Measurements from ENCODE around the gene TMEM151B. TPM values are rescaled to one million over a fixed set of nuclear protein-coding genes. Genes with fewer than 3 reads are reported as not detected.

The TMEM151B gene
- total and polyA plus RNA-seq, 2 donors (not counting 1 experiment from before 2014, with no cell fraction given) = 0.01 to 0.10 TPM

DNA sequence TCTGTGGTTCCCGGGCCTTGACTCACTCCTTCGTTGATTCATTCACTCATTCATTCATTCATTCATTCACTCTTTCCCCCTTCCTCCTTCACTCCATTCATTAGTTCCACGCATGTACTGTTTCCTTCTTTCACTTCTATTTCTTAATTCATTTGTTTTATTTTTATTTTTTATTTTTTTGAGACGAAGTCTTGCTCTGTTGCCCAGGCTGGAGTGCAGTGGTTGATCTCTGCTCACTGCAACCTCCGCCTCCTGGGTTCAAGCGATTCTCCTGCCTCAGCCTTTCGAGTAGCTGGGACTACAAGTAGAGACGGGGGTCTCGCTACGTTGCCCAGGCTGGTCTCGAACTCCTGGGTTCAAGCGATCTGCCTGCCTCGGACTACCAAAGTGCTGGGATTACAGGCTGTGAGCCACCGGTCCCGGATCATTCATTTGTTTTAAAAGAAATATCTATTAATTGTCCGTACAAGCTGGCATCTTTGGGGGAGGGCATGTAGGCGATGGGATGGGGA is 4.5 kb upstream of the TMEM151B start:
- Histone ChIP-seq H4K20me1 (ENCODE audit: control insufficient read depth, insufficient read depth, low read length, poor library complexity, severe bottlenecking) (peaks cover 27% of the 10 kb centered on the region), H3K4me3 (ENCODE audit: control extremely low read depth in 1 of 5, extremely low read depth in 1 of 5, insufficient read depth in 1 of 5, low read depth in 2 of 5, low read length in 4 of 5) (peak overlapping the region in 4 of 5 experiments; percentile 36 to 98 (median 98)), H3K4me2 (replicated peaks; ENCODE audit: low read depth, low read length, poor library complexity, severe bottlenecking) (peak overlapping the region; percentile 95), H2AFZ (ENCODE audit: insufficient read depth, low read depth, low read length, poor library complexity, severe bottlenecking) (no peak overlapping the region), H3K9me3 (ENCODE audit: control extremely low read depth in 1 of 3, control insufficient read depth in 2 of 3, insufficient read depth in 1 of 3, low read length in 2 of 3) (no peaks in the 10 kb centered on the region), H3K9ac (ENCODE audit: low read length) (peak overlapping the region; percentile 93), H3K27me3 (replicated peaks in 1 of 4; ENCODE audit: control extremely low read depth in 1 of 4, control insufficient read depth in 3 of 4, insufficient read depth in 4 of 4, low read length in 3 of 4) (peaks cover 0 to 13% (median 4%) of the 10 kb centered on the region in 4 experiments), H3K27ac (ENCODE audit: low read length in 2 of 2) (peak overlapping the region; percentile 96 to 98), H3K4me1 (ENCODE audit: control insufficient read depth in 2 of 2, insufficient read depth in 2 of 2, low read length in 2 of 2) (peaks cover 42 to 56% of the 10 kb centered on the region in 2 donors), H3K79me2 (ENCODE audit: control insufficient read depth, insufficient read depth, low read length) (peaks cover 41% of the 10 kb centered on the region), H3K36me3 (replicated peaks in 1 of 2; ENCODE audit: control extremely low read depth in 1 of 2, control insufficient read depth in 1 of 2, extremely low read depth in 1 of 2, insufficient read depth in 2 of 2, low read length in 1 of 2) (peaks cover 1 to 23% of the 10 kb centered on the region in 2 experiments)
- Mint-ChIP-seq H3K4me1 (peaks cover 63% of the 10 kb centered on the region), H3K4me3 (peak overlapping the region; percentile 100), H3K9me3 (ENCODE audit: insufficient read depth) (no peaks in the 10 kb centered on the region), H3K27me3 (peaks cover 8% of the 10 kb centered on the region), H3K27ac (peak overlapping the region; percentile 100)
- intact Hi-C loops (cut with micrococcal nuclease) = loop anchor here (1.0 to 5.0 kb wide), 4 partner anchors 8 to 122 kb away; partner anchors contain the start of genes AARS2, CDC5L and SLC35B2
- DNase-seq (no peak), ATAC-seq (ENCODE audit: low read depth) (no peak)
- ChIA-PET CTCF (interaction anchor here (2.3 to 5.5 kb wide), 3 partner anchors 10 to 47 kb away, joined by 10 to 107 read pairs (median 16); partner anchors contain the start of gene AARS2), POLR2A (interaction anchor here (7.9 kb wide), 1 partner anchor 19 kb away, joined by 105 read pairs; the partner anchor contains the start of gene HSP90AB1)
- 37% methylated on average over 11 of the region's 17 CpGs for WGBS (ENCODE audit: insufficient coverage)
- TF ChIP-seq, protein P1, sequence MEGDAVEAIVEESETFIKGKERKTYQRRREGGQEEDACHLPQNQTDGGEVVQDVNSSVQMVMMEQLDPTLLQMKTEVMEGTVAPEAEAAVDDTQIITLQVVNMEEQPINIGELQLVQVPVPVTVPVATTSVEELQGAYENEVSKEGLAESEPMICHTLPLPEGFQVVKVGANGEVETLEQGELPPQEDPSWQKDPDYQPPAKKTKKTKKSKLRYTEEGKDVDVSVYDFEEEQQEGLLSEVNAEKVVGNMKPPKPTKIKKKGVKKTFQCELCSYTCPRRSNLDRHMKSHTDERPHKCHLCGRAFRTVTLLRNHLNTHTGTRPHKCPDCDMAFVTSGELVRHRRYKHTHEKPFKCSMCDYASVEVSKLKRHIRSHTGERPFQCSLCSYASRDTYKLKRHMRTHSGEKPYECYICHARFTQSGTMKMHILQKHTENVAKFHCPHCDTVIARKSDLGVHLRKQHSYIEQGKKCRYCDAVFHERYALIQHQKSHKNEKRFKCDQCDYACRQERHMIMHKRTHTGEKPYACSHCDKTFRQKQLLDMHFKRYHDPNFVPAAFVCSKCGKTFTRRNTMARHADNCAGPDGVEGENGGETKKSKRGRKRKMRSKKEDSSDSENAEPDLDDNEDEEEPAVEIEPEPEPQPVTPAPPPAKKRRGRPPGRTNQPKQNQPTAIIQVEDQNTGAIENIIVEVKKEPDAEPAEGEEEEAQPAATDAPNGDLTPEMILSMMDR (IDR thresholded peaks at IDR 0.05) = no peak
- no peak for TF ChIP-seq EZH2 (IDR thresholded peaks at IDR 0.05; ENCODE audit: borderline replicate concordance, insufficient read depth, low read depth, low read length, poor library complexity, severe bottlenecking)

DNA sequence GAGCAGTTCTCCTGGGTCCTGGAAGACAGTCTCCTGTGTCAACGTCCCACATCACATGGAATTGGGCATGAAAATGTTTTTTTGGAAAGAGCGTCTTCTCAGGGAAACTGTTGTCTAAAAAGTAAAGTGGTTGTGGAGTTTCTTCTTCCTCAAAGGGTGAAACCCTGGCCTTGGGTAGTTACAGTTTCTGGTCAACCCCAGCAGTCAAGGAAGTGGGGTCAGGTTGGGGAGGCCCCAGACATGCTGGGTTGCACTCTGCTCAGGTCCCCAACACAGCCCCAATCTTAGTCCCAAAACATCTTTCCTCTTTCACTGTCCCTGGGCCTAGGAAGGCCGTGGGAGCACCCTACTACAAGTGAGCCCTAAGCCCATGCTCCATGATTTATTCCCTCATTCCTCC is 3.9 kb upstream of the TMEM151B start:
- Histone ChIP-seq H3K4me2 (replicated peaks; ENCODE audit: low read depth, low read length, poor library complexity, severe bottlenecking) (peak overlapping the region; percentile 95), H4K20me1 (ENCODE audit: control insufficient read depth, insufficient read depth, low read length, poor library complexity, severe bottlenecking) (peaks cover 21% of the 10 kb centered on the region), H3K27ac (ENCODE audit: low read length in 2 of 2) (peak overlapping the region; percentile 96 to 98), H3K36me3 (replicated peaks in 1 of 2; ENCODE audit: control extremely low read depth in 1 of 2, control insufficient read depth in 1 of 2, extremely low read depth in 1 of 2, insufficient read depth in 2 of 2, low read length in 1 of 2) (peaks cover 0 to 18% of the 10 kb centered on the region in 2 experiments), H3K27me3 (replicated peaks in 1 of 4; ENCODE audit: control extremely low read depth in 1 of 4, control insufficient read depth in 3 of 4, insufficient read depth in 4 of 4, low read length in 3 of 4) (peaks cover 0 to 17% (median 6%) of the 10 kb centered on the region in 4 experiments), H3K4me3 (ENCODE audit: control extremely low read depth in 1 of 5, extremely low read depth in 1 of 5, insufficient read depth in 1 of 5, low read depth in 2 of 5, low read length in 4 of 5) (peak overlapping the region in 2 of 5 experiments; percentile 98), H3K4me1 (ENCODE audit: control insufficient read depth in 2 of 2, insufficient read depth in 2 of 2, low read length in 2 of 2) (peaks cover 40 to 55% of the 10 kb centered on the region in 2 donors), H3K9ac (ENCODE audit: low read length) (peak overlapping the region; percentile 40), H2AFZ (ENCODE audit: insufficient read depth, low read depth, low read length, poor library complexity, severe bottlenecking) (no peak overlapping the region), H3K79me2 (ENCODE audit: control insufficient read depth, insufficient read depth, low read length) (peaks cover 36% of the 10 kb centered on the region), H3K9me3 (ENCODE audit: control extremely low read depth in 1 of 3, control insufficient read depth in 2 of 3, insufficient read depth in 1 of 3, low read length in 2 of 3) (no peaks in the 10 kb centered on the region)
- ChIA-PET POLR2A (interaction anchor here (0.6 to 7.9 kb wide), 2 partner anchors 19 to 25 kb away, joined by 5 to 105 read pairs; partner anchors contain the start of gene HSP90AB1), CTCF (interaction anchor here (0.7 to 5.5 kb wide), 10 partner anchors 9 to 93 kb away, joined by 3 to 107 read pairs (median 10); partner anchors contain the start of genes AARS2 and SLC35B2)
- peak; percentile 73 for DNase-seq
- 35% methylated on average over 3 of the region's 3 CpGs for WGBS (ENCODE audit: insufficient coverage)
- ATAC-seq (ENCODE audit: low read depth) = no peak
- H3K9me3 Mint-ChIP-seq (ENCODE audit: insufficient read depth) = no peaks in the 10 kb centered on the region
- peaks cover 61% of the 10 kb centered on the region for H3K4me1 Mint-ChIP-seq
- H3K27me3 Mint-ChIP-seq = peaks cover 12% of the 10 kb centered on the region
- no peak for TF ChIP-seq EZH2 (IDR thresholded peaks at IDR 0.05; ENCODE audit: borderline replicate concordance, insufficient read depth, low read depth, low read length, poor library complexity, severe bottlenecking)
- TF ChIP-seq, protein P1 (IDR thresholded peaks at IDR 0.05) = no peak
- H3K27ac Mint-ChIP-seq = peak overlapping the region; percentile 100
- intact Hi-C loops (cut with micrococcal nuclease) = loop anchor here (5.0 kb wide), 1 partner anchor 121 kb away; the partner anchor contains the start of gene CDC5L
- H3K4me3 Mint-ChIP-seq = peak overlapping the region; percentile 100
